CMK (cell line): Measurements from ENCODE around the gene SLC7A11.

Experiments used
- DNase-seq: peaks from one replicate; pipeline ENCODE4 v3.0.0-alpha.2; 2010; ENCODE audit warnings: low read depth

Gene SLC7A11

DNA sequence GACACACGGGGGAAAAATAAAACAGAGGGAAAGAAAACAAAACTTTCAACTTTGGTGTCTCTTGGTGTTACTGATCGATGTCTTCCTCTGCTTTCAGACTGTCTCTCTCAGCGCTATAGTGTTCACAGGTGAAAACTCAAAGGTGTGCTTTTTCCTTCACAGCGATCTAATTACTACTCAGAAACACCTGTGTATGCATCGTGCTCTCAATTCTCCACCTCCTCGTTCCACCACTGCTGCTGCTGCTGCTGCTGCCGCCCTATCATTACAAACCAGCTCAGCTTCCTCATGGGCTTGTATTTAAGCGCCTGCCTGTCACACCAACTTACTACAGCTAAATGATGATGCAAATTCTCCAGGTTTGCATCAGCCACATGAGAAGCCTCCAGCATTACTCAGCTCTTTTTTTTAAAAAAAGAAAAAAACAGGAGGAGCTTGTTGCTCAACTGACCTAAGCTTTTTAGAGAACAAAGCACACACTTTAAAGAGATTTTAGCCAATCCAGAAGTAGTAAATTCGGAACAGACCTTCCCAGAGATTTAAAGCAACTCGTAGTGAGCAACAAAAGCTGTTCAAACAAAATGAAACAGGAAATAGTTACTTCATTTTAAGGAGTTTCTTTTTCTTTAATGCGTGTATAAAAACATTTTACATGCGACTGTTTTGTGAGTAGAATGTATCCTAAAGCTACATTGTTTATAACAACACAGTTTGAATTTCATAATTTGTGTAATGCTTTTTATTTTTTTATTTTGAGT is at the start of gene SLC7A11:
SLC7A11 (minus strand) TSS at position 274 of the 758 bp plus-strand sequence. CDS start 280 bp downstream, outside the sequence.
- DNase-seq: peak; percentile 96

DNA sequence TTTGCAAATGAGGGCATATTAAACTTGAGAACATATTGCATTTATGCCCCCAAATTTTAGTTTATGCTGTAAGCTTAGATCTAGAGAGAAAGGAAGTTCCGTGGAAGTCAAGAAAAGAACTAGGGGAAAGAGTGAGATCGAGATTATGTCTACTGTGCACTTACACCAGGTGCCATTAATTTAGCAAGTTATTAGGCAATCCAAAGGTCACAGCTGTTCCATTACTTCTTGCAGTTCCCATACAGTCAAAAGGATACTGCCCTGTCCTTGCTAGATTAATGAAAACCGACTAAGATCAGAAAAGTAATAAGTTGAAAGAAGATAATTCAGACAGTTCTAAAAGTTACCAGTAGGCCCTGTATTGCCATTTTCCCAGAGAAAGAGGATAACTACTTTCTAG is 49.3 kb upstream of the SLC7A11 start:
- DNase-seq: no peak

DNA sequence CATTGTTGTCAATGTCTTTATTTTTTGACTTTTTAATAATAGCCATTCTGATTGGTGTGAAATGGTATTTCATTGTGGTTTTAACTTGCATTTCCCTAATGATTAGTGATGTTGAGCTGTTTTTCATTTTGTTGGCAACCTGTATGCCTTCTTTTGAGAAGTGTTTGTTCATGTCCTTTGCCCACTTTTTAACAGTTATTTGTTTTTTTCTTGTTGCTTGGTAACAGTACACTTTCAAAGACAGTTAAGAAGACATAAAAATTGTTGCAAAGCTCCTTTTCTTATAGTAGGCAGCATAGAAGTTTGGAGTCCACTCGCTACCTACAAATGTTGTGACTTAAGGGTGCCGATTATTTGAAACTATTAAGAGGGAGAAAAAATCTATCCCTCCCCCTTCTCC is 48.7 kb upstream of the SLC7A11 start:
- no peak for DNase-seq

DNA sequence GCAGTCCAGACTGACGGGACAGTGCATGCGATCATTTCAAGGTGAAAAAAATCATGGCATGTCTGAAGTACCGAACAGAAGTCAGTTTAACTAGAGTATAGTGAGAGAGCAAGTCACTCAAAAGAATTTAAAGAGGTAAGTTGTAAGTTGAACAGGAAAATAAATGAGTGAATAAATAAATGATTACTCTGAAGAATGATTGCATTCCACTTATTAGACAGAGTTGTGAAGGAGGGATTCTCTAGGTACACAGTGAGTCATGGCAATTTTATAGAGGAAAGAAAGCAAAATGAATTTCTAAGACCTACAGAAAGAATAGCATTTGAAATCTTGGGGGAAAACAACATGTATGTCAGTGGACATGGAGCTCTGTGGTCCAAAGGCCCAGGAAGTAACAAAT is 37.1 kb upstream of the SLC7A11 start:
- no peak for DNase-seq

DNA sequence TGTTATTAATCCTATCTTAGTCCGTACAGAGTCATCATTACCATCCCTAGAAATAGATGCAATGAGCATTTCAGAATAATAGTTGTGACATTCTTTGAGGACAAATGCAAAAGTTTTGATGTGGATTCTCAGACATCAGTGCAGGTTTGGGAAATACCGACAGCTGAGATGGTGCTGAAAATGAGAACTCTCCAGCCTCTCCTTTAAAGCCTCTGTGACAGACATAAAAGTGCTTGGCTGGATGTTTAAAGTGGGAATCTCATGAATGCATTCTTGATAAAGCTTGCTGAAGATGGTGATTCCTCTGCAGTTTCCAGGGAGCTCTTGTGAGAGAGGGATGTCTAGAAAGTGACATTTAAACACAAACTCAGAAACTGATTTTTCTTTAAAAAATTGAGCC is 35.0 kb upstream of the SLC7A11 start:
- DNase-seq: no peak

DNA sequence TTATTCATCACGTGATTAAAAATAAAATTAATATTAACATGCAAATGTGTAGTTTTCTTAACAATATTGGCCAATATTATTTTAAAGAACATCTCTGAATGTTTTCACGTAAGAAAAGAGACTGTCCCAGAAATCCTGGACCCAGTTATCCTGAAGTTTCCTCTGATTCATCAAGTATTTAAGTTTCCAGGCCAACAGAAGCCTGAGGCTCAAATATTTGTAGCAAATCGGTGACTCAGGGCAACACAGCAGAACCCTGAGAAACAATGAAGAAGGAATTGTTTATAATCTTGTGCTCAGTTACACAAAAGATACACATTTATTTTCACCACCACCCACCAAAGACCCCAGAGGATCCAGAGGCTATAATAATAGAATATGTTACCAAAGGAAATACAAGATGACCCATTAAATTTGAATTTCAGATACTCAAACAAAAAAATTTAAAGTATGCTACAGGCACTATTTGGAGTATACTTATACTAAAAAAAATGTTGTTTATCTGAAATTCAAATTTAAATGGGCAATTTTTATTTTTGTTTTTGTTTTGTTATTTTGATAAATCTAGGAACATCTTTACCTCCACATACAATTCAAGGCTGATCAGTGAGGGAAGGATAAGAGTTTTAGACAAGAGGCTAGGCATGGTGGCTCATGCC is 33.9 kb upstream of the SLC7A11 start:
- DNase-seq: no peak

DNA sequence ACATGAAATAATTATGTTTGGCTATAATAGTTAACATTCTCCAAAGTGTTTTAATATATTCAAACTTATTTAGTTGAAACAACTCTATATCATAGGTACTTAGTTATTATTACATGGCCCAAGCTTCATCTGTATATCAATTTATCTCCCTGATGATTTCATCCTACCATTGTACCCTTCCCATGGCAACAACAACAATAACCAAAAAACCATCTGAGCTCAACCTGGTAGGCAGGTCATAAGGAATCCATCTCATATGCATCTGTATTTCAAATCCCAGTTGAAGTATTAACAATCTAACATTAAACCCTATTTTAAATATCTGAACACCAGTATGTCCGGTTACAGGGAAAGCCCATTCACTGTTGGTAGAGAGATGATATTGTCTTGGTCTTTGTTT is 33.1 kb upstream of the SLC7A11 start:
- no peak for DNase-seq

DNA sequence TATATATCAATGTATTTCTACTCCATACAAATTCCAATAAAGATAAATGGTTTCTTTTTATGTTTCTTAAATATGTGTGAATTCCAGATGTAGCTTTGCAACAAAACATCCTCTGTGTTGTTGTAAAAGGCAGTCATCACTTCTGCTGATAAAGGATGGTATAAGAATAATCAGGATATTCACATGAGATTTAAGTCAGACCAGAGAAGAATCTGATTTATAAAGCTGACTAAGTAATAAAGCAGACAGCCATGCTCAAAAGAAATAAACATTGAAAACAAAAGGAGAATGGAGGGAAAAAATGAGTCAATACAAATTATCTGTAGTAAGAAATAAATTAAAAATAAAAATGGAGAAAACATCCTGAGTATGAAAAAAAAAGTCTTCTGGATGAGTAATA is 27.0 kb upstream of the SLC7A11 start:
- DNase-seq: no peak

DNA sequence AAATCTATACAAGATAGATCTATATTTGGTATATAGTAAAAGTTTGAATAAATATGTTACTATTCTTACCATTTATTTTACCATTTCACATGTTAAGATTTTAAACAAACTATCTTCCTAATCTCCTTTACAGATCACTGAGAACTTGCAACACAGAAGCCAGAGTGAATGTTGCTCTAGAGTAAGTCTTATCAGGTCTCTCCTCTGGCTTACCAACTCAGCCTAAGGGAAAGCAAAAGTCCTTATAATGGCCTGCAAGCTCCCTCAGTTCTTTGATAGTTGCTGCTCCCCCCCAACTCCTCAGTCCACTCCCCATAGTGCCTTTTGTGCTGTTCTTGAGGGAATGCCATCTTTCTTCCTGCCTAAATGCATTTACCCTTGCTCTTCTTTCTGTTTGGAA is 25.7 kb upstream of the SLC7A11 start:
- DNase-seq: no peak

DNA sequence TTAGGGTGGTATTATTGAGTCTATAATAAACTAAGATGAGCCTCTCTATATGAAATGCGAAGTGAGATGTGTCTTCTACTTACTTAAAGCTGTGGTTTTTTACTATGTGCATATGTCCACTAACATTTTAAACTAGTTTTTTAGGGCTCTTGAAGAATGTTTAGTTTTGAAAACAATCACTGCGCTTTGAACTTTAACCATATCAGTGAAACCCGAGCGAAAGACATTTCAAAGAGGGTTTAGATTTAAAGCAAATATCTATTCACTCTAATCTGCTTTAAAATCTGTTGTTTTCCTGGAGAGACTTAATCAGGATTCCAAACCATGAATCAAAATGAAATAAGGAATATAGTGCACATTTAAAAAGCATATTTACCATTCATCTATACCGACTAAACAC is 24.8 kb upstream of the SLC7A11 start:
- no peak for DNase-seq

DNA sequence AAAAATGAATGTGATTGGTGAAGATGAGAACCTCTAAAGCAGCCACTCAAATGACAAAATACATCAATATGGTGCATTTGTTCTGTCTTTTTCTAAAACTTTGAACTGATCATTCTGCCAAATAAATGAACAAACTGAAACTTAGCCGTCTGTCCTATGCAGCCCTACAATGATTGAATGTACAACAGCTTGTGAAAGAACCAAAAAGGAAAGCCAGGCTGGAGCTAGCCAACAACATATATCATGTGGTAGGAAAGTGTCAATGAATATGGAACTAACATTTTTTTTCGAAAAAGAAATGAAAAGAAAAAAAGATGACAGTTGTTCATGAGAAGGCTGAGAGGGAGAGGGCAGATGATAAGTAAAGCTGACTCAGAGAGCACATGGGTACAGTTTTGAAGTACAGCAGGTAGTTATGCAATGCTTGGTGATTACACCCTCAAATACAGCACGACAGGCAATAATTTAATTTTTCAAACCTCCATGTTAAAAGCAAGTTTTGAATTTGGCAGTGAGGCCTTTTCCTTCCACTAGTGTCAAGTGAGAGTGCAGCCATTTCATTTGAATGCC is 21.2 kb upstream of the SLC7A11 start:
- no peak for DNase-seq

DNA sequence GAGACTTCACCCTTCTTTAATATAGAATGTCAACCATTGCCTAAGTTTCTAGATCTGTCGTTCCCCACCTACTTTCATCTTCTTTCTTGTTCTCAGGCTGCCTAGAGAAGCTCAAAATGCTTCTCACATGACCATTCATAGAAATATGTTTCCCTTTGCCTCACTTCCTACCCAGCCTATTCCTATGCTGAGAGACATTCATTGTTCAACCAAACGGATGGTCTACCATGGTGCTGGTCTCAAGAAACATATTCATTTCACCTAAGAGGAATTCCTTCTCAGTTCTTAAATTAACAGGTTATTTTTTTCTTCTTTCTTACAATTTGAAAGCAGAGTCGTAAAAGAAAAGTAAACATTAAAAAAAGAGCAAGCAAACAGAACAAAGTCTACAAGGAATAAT is 20.3 kb upstream of the SLC7A11 start:
- DNase-seq: no peak

DNA sequence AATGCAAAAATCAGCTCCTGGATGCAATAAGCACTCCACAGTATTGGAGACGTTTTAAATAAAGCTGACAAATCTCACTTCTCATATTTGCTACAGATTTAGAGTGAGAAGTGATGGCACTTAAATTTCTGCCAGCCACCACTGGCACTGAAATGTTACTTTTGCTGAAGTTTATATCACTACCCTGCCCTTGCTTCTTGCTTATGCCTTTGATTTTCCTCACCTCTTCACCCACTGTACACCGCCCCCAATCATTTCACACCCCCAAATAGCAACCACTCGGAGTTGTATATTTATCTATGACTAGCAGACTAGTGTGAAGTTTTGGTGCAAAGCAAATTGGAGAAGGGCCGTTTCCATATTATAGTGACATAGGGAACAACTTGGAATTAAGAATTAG is 19.9 kb upstream of the SLC7A11 start:
- no peak for DNase-seq

DNA sequence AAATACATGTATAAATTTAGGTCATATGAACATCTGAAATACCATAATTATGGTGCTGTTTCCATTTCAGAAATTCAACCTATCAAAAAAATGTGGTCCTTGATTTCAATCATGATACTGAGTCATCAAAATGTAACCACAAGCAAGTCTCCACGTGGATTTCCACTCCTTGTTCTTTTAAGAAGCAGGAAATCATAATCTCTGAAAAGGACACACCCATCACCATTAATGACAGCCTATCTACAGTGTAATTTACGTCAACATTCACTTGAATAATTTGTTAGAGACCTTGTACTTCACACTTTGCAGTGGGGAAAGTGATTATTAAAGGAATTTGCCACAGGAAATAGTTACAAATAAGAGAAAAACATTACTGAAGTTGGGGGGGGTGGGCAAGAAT is 17.7 kb upstream of the SLC7A11 start:
- no peak for DNase-seq

DNA sequence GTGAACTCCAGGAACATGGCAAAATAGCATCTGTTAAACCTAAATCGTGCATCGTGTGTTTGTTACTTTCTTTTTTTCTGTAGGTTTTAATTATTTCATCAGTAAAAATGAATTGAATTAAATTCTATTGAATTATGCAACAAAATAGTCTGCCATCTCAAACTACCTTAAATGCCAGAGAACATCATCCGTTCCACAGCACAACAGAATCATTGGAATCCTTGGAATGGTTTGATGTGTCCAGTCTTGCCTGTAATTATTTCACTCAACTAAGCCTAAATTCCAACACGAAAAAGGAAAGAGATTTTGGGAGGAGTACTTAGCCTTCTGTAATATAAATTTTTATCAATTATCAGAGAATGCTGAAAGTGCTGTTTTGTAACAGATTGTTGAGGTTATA is 17.1 kb upstream of the SLC7A11 start:
- no peak for DNase-seq

DNA sequence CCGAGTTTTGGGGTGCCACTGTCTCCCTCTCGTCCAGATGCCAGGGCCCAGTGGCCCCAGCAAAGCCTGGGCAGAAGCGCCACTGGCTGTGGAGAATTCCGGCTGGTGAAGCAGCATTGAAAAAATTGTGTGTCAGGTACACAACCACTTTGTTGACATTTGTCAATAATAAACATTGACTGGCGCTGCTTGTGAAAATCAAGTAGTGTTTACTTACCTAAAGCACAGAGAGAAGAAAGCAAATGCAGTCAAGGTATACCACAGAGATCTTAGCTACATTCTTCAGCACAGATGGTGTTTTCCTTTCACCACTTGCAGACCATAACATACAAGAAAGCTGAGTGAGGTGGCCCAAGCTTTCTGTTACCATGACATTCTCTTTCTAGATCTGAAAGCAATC is 14.5 kb upstream of the SLC7A11 start:
- no peak for DNase-seq

DNA sequence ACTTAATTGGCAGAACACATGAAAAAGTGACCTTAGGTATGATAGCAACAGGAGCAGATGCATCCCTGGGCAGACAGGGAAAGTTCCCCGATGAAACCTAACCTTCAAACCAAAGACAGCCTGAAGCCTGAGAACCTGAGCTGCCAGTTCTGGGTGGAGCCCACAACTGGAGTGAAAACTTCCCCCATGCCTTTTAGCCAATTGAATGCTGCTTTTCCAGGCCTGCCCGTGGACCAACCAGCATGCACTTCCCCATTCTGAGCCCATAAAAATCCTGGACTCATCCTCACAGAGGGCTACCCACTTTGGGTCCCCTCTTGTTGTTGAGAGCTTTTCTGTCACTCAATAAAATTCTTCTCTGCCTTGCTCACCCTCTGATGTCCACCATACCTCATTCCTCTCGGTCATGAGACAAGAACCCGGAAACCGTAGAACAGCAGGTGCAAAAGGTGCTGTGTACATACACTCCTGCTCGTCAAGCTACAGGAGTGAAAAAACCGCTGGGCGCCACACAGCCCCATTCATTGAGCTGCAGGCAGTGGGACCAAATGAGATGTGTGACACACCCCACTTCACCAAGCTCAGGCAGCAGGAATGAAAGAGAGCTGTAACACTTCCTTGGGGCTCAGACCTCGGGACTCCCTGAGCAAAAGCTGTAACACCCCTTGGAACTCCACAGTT is 13.9 kb upstream of the SLC7A11 start:
- no peak for DNase-seq

DNA sequence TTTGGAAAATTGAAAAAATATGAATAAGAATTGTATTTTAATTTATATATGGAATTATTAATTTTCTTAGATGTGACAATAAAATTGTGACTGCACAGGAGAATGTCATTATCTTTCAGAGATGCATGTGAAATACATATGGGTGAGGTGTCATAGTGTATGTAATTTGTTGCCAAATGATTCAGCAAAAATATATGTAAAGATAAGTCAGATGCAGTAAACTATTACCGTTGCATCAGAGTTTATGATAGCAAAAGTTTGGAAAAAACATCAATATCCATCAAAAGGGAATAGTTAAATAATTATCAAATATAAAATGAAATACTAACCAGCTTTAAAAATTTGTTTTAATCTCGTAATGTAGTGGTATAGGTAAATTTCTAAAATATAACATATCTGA is 10.4 kb upstream of the SLC7A11 start:
- no peak for DNase-seq

DNA sequence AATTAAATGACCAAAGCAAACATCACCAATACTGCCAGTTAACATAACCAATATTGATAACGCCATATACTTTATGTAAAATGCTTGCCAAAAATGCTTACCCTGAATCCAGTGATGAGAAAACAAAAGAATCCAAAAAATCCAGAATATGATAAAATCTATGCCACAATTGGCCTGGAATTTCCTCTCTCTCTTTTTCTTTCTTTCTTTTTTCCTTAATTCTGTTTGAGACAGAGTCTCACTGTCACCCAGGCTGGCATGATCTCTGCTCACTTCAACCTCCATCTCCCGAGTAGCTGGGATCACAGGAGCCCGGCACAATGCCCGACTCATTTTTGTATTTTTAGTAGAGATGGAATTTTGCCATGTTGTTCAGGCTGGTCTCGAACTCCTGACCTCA is 9.8 kb upstream of the SLC7A11 start:
- no peak for DNase-seq

DNA sequence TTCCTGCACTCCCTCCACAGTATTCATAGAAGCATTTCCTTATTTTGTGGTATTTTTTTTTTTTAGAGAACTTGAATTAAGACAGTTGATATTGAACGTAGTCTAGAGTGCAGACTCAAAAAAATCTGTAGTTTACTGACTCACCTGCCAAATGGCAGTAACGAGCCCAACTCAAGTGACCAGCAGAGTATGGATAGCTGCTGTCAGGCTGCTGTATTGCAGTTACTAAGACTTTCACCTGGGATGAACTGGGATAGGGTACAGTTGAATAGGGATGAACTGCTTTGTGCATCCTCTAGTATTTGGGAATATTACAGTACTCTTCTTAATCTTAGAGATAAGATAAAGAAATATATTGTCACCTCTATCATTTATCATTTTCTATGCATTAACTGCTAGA is 7.0 kb upstream of the SLC7A11 start:
- DNase-seq: no peak

DNA sequence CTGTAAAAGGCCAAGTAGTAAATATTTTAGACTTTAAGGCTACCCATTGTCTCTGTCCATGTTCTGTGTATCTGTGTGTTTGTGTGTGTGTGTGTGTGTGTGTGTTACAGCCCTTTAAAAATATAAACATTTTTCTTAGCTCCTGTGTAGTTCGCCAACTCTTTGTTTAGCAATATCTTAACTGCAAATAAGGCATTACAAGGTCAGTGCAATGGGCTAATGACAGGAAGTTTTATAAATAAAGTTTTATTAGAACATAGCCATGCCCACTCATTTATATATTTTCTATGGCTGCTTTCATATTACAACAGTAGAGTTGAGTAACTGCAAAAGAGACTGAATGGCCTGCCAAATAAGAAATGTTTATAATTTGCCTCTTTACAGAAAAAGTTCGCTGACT is 5.9 kb upstream of the SLC7A11 start:
- no peak for DNase-seq

DNA sequence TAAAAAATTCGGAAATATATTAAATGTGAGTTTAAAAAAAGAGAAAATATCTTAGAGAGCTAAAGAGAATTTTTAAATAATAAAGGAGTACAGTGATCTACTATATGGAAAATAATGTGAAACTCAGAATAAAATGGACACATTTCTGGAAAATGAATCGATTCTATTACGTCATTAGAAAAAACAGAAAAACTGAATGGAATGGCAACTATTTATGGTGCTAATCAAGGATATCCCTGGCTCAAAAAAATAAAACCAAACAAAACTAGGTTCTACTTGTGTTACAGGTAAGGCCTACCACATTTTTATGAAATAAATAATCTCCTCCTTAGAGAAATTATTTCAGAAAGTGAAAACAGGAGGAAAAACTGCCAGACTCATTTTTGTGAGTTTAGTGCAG is 5.5 kb upstream of the SLC7A11 start:
- DNase-seq: no peak

DNA sequence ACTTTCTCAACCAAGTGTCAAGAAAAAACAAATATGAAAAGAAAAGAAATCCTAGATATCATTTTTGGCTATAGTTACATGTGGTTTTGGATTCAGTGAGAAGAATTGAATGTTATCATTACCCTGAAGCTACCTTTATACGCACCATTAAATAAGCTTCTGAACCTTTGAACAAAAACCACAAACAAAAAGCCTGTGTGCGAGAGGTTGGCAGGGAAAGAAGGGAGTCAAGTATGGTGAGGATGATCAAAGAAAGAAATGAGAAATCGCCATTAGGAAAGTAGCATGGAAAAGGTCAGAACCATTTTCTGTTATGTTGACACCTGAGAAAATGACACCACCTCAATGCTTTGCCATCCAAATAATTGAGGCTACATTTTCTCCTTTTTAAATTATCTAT is 1.2 kb upstream of the SLC7A11 start:
- no peak for DNase-seq
